ENCODE measurements around the gene FOXJ3.

The FOXJ3 gene

DNA sequence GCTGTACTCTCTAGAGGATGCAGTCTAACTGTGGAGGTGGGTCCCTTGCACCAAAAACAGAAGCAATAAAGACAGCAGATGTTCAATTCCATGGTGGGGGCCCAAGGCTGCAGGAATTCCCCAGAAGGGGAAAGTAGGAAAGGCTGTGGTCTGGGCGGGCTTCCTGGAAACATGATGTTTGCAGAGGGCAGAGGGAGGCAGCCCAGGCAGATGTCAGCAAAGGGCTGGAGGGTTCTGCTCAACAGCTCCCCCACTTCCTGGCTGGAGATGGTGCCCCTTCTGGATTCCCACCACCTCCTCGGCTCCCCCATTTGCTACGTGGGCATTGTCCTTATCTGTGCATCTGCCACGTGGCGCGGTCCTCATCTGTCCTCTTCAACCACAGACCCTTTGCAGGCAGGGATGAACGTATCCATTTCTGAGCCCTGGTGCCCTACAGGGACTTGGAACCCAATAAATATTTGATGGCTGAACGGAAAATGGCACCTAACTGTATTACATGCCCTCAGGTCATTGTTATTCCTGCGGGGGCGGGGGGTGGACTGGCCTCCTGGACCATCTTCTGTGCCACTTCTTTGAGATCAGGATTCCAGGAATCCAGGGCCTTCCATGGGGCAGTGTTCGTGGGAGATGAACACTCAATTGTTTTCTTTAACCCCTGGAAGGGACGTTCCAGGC lies 190.2 kb downstream of the FOXJ3 start:
- no peak for DNase-seq (ENCODE audit: low read depth, low spot score)

GRCh38 chr1:42143896-42144710 lies 190.9 kb downstream of the FOXJ3 start:
- no peak for DNase-seq (ENCODE audit: low read depth, low spot score)

DNA sequence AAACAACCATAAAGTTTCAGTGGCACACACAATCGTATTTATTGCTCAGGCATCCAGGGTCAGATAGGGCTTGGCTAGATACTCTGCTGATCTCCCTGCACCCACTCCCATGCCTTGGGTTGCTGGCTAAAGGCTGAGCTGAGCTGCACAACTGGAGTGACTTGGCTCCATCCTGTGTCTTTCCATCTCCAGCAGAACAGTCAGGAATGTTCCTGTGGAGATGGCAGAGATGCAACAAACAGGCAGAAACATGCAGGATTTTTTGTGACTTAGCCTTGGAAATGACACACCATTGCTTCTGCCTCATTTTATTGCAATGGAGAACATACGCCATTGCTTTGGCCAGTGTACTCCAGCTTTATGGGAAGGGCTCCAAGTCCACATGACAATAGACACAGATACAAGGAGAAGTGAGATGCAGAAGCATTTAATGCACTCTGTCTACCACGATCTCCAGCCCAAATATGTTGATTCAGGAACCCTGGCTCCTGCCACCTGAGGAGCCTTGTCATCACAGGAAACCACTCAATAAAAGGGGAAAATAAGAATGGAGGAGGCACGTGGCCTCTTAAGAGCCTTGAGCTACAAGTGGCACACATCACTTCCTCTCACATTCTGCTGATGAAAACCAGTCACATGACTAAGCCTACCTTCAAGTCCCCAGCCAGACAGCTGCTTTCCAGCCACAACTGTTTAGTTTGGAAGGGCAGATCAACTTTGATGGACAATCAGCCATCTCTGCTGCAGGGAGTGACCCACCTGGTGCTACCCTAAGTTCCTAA lies 191.9 kb downstream of the FOXJ3 start:
- no peak for DNase-seq (ENCODE audit: low read depth, low spot score)

GRCh38 chr1:42141978-42142377 lies 193.1 kb downstream of the FOXJ3 start:
- no peak for DNase-seq (ENCODE audit: low read depth, low spot score)

DNA sequence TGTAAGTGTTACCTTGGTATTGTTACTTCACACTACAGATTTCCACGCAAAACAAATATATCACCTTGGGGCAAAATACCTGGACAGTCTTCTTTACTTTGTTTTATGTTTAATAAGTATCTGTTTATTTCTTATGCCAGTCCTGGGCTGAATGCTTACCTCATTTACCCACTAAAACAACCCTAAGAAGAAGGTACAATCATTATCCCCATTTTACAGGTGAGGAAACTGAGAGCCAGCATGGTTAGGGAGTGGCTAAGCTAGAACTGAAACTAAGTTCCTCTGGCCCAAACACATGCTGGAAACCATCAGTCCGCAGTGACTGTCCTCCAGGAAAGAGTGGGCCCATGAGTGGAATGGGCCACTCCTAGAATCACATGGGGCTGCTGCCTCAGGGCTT lies 194.8 kb downstream of the FOXJ3 start:
- DNase-seq (ENCODE audit: low read depth, low spot score), result no peak

DNA sequence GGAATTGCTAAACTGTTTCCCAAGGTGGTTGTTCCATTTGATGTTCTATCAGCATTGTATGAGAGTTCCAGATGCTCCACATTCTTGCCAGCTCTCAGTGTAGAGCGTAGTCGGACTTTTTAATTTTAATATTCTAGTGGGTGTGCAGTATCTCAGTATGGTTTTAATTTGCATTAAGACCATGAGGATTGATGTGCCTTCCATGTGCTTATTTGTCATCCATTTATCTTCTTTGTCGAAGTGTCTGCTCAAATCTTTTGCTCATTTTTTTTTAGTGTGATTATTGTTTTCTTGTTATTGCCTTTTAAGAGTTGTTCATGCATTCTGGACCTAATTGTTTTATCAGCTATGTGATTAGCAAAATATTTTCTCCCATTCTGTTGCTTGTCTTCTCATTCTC lies 195.6 kb downstream of the FOXJ3 start:
- no peak for DNase-seq (ENCODE audit: low read depth, low spot score)

DNA sequence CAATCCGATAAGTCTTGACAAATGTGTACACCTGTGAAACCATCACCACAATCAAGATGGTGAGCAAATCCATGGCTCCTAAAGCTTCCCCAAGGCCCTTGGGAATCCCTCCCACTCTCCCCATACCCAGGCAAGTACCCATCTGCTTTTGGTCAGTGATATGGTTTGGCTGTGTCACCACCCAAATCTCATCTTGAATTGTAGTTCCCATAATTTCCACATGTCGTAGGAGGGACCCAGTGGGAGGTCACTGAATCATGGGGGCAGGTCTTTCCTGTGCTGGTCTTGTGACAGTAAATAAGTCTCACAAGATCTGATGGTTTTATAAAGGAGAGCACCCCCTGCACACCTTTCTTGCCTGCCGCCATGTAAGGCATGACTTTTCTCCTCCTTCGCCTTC lies 196.4 kb downstream of the FOXJ3 start:
- no peak for DNase-seq (ENCODE audit: low read depth, low spot score)

DNA sequence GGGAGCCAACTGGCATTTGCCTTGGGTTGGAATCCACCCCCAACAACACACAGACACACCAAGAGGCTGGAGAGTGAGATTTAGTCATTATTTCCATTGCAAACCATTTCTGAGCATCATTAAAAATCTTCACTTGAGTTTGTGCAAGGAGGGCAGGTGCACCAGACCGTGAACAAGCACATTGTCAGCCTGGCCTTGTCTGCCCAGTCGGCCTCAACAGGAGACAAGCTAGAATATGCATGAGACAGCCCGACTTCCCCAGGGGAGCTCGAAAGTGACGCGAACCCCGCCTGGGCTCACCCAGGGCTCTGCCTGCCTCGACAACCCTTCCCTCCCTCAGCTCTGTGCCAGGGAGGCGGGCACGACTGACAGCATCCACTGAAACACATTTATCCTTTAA lies 197.3 kb downstream of the FOXJ3 start:
- no peak for DNase-seq (ENCODE audit: low read depth, low spot score)

- no peak for DNase-seq (ENCODE audit: low read depth, low spot score)
Observed at GRCh38 chr1:42136466-42136865, 198.6 kb downstream of the FOXJ3 start.

DNA sequence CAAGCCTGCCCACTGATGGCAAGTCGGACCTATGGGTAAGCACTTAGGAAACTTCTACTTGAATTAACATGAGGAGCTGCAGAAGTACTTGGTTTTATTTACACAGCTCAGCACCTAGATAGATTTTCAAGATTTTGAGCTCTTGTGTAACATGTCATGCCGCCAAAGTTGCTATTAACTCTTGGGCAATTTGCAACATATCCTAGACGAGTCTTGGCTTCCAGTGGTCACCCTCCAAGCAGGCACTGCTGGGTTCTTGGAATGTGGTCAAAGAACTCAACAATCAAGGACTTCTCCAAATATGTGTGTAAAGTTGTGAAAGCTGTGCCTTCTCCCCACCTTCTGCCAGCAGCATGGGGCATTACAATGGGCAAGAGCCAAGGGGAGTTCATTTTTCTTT lies 199.6 kb downstream of the FOXJ3 start:
- no peak for DNase-seq (ENCODE audit: low read depth, low spot score)

DNA sequence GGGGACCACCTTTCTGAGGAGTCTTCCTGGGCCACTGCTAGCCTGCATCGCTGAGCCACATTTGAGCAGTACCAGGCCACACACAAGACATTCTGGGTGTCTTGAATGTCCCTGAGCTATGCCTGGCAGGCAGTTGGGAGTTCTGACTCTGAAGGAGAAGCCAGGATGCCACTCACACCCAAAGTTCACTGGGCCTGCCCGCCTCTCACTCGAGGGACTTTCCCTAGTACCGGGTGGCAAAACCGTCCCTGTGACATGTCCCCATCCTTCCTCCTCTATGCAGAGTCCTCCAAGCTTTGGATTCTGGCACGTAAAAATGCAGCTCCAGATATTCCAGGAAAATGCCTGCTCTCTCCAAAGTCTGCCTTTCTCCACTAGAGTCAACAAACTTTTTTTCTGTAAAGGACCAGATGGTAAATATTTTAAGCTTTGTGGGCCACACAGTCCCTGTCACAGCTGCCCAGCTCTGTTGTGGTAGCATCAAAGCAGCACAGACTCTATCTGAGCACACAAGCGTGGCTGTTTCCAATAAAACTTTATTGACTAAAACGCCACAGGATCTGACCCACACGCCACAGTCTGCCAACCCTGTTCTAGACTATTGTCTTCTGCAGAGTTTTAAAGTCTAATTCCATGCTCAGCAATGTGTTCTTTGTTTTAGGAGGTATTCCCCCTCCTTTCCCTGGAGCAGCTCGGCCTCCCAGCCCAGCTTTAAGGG lies 201.1 kb downstream of the FOXJ3 start:
- DNase-seq (ENCODE audit: low read depth, low spot score), result no peak

GRCh38 chr1:42133390-42133789 lies 201.6 kb downstream of the FOXJ3 start:
- DNase-seq (ENCODE audit: low read depth, low spot score), result no peak

DNA sequence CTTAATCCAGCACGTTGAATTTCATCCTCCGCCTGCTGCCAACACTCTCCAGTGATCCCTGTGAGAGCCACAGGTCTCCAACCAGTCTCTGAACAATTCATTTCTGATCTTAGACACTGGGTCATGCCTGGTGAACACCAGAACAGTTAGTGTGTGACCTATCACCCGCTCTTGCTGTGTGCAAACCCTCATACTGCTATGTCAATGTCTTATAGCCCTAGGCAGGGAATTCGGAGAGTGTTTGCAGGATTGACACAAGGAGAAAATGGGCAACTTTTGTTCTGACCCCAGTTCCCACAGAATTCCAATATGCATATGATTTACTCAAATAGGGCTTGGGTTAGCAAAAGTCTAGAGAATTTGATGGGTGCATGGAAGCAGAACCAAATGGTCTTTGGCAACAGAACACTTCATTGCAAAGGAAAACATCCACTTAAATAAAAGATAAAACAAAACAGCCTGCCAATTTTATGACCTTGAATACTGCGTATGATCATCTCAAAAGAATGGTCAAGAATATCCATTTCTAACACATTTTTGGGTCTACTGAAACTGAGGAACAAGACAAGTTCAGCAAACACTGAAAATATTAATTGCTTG lies 204.9 kb downstream of the FOXJ3 start:
- no peak for DNase-seq (ENCODE audit: low read depth, low spot score)

- DNase-seq (ENCODE audit: low read depth, low spot score), result no peak
Observed at GRCh38 chr1:42128964-42129363, 206.1 kb downstream of the FOXJ3 start.

- no peak for DNase-seq (ENCODE audit: low read depth, low spot score)
Observed at GRCh38 chr1:42128499-42128898, 206.5 kb downstream of the FOXJ3 start.

GRCh38 chr1:42127767-42128166 lies 207.3 kb downstream of the FOXJ3 start:
- no peak for DNase-seq (ENCODE audit: low read depth, low spot score)

Data from smooth muscle cell of the brain vasculature (primary cell).